RWPE1 (cell line): ENCODE data around the gene BANP.

ENCODE experiments used
- CTCF ChIA-PET: fragments of 350-600 bp; sonication (Branson Sonifier 250); formaldehyde crosslinking; extraction: SDS; loops from one replicate; lab custom pipeline; 2021; lab: Yijun Ruan, JAX
- POLR2A ChIA-PET: fragments of 400-600 bp; formaldehyde crosslinking; extraction: SDS; loops from one replicate; lab custom pipeline; 2020; ENCODE audit warnings: antibody characterized with exemption; ENCODE audit not compliant: low non-redundant PET; lab: Yijun Ruan, JAX
- DNase-seq: peaks from one replicate; pipeline ENCODE4 v3.0.0; 2012; ENCODE audit warnings: low spot score
- H3K27ac ChIP-seq: fragments of 450-650 bp; 2 replicates; pipeline ENCODE4 v1.5.1; 2017
- TF ChIP-seq, protein P1 (sequence below): fragments of 450-650 bp; conservative IDR thresholded peaks from 2 replicates; pipeline ENCODE4 v1.5.1; 2017; ENCODE audit warnings: low read depth, mild to moderate bottlenecking

BANP gene

DNA sequence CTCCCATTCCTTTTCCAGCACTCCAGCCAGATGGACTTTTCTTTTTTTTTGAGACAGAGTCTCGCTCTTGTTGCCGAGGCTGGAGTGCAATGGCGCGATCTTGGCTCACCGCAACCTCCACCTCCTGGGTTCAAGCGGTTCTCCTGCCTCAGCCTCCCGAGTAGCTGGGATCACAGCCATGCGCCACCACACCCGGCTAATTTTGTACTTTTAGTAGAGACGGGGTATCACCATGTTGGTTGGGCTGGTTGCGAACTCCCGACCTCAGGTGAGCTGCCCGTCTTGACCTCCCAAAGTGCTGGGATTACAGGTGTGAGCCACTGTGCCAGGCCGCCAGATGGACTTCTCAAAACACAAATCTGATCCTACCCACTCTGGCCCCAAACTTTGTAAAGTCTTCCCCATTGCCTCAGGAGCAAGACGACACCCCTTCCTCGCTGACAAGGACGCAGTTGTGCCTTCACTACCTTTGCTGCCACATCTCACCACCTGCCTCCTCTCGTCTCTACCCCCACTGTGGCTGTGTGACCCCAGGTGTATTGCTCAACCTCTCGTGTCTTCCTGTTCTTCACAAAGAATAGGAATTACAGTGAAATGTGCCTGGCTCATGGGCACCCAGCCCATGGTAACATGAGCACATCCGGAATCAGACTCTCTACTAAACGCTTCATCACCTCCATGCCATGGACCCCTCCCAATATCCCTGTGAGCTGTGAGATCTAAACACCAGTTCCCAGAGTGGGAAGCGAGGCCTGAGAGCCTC is 3.7 kb upstream of the BANP start:
- ChIA-PET POLR2A (no interaction called here), CTCF (no interaction called here)
- H3K27ac ChIP-seq, result no peak overlapping the region
- TF ChIP-seq, protein P1, sequence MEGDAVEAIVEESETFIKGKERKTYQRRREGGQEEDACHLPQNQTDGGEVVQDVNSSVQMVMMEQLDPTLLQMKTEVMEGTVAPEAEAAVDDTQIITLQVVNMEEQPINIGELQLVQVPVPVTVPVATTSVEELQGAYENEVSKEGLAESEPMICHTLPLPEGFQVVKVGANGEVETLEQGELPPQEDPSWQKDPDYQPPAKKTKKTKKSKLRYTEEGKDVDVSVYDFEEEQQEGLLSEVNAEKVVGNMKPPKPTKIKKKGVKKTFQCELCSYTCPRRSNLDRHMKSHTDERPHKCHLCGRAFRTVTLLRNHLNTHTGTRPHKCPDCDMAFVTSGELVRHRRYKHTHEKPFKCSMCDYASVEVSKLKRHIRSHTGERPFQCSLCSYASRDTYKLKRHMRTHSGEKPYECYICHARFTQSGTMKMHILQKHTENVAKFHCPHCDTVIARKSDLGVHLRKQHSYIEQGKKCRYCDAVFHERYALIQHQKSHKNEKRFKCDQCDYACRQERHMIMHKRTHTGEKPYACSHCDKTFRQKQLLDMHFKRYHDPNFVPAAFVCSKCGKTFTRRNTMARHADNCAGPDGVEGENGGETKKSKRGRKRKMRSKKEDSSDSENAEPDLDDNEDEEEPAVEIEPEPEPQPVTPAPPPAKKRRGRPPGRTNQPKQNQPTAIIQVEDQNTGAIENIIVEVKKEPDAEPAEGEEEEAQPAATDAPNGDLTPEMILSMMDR, result no peak
- no peak for DNase-seq

DNA sequence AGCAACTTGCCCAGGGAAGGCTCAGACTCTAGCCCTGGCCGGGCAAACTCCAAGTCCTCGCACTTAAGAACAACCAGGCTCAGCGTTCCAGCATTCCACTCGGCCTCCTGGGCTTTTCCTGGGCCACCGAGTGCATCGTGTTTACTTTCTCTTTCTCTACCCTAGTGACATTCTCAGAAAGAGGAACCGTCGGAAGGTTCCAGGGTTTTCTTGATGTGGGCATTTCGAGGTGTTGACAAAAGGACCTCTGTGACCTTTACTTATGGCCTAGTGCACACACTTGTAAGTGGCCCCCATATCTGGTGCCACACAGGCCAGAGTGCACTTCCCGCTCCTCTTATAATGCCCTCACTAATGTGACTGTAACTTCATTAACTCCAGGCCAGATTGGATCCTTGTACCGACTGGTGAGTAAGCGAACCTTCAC is 3.1 kb upstream of the BANP start:
- TF ChIP-seq, protein P1, result no peak
- DNase-seq, result no peak
- ChIA-PET CTCF (no interaction called here), POLR2A (no interaction called here)
- no peak overlapping the region for H3K27ac ChIP-seq

DNA sequence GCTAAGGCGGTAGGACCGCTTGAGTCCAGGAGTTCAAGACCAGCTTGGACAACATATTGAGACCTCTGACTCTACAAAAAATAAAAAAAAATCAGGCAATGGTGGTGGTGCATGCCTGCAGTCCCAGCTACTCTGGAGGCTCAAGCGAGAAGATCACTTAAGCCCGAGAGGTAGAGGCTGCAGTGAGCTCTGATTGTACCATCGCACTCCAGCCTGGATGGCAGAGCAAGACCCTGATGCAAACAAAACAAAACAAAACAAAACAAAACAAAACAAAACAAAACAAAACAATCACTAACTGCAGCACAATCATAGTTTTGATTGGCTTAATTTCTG is 2.5 kb upstream of the BANP start:
- no peak overlapping the region for H3K27ac ChIP-seq
- ChIA-PET POLR2A (no interaction called here), CTCF (no interaction called here)
- no peak for DNase-seq
- TF ChIP-seq, protein P1, result no peak

DNA sequence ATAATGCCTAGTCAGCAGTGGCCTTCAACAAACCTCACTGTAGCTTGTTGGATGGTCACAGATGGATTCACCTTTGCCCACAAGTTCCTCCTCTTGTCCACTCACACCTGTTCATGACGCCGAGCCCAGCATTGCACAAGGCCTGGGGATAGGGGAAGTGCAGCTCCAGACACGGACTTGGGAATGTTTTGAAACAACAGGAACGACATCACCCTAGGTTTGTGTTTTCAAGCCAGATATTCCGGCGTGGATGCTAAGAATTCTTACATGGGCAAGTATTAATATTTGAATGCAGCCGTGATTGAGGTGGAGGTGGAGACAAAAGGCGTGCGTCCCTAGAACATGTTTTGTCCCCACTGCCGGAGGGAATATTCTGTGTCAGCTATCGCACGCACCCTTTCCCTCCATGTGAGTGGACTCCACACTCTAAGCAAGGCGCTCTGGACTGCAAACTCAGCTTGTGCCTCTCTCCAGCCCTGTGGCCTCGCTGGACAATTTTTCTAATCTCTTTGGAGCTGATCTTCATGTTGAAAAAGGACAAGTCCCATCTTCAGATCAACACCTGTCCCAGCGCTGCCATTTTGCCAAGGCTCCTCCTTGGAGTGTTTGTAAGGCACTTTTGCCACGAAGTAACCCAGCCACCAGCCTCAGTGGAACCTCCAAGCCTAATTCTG is 2.0 kb upstream of the BANP start:
- TF ChIP-seq, protein P1, result no peak
- DNase-seq, result no peak
- ChIA-PET POLR2A (no interaction called here), CTCF (no interaction called here)
- H3K27ac ChIP-seq, result no peak overlapping the region

DNA sequence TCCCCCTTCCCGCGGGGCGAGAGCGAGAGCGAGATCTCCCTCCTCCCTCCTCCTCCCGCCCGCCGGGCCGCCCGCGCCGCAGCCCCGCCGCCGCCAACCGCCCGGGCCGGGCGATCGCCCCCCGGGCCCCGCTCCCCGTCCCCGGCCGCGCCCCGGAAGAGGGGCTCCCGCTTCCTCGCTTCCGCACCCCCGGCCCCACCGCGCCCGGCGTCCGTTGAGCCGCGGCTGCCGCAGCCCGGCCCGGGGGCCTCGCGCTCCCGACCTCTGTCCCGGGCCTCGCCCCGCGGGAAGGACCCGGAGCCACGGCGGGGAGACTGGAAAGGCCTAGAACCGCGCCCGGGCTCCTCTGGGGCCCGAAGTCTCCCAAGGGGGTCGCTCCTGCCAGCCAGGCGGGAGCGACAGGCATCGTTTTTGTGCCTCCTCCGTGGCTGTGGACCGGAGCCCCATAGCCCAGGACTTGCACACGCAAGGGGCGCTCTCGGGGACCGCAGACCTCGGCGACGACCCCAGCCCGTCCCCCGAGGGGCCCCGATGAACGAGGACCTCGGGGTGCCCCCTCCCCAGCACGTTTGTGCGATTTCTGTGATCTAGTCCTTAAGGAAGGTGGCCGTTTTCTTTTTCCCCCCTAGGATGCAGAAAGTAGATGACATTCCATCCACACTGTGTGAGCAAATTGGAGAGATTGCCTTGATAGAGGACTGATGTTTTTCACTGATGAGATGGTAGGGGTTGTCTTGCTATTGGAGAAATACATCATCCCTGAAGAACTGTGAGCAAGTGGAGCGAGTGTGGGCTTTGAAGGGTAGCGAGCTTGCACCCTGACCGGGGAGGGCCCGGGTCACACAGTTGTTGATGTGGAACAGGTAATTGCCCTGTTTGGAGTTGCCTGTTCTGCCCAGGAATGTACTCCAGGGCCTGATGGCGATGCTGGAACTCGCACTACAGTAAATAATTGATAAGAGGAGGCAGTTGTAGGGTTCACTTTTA is 611 bp downstream of the BANP start:
- POLR2A ChIA-PET, result interaction anchor here (1.0 kb wide), 1 partner anchor 11 kb away, joined by 4 read pairs; no protein-coding TSS in a partner anchor

More for the DNA sequence above, 611 bp downstream of the BANP start:
- peak; percentile 19 for DNase-seq
- TF ChIP-seq, protein P1, result 0 out of 2 replicates have a peak, but pooled peaks have one; percentile 20
- H3K27ac ChIP-seq, result peak overlapping the region; percentile 92
- CTCF ChIA-PET, result interaction anchor here (0.6 kb wide), 1 partner anchor 172 kb away, joined by 4 read pairs; no protein-coding TSS in a partner anchor
